ENCODE results near the gene LRRC28.

LRRC28 gene

GRCh38 chr15:99249270-99249841, 1.9 kb upstream of the LRRC28 start, which contains the start of gene TTC23:
Gene TTC23, minus strand, starts transcription at chr15:99249581. Its CDS starts 20,869 bp downstream, at chr15:99228712.
- no peak for DNase-seq (ENCODE audit: low read depth)

DNA sequence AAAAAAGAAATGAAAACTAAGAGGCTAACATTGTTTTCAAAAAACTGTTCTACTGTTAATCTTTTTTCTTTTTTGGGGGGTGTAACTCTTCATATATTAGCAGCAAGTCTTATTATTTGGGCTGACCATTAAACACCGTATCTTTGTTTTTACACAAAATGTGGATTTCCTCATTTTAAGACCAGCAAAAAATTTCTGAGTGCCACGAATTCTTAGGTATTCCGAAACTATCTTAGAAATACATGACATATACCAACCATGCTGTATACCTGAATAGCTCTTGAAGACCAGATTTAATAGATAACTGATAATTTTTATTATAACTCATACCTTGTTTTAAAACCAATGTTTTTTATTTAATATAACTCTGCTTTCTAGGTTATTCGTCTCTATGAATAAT, 1.3 kb upstream of the LRRC28 start:
- no peak for DNase-seq (ENCODE audit: low read depth)

DNA sequence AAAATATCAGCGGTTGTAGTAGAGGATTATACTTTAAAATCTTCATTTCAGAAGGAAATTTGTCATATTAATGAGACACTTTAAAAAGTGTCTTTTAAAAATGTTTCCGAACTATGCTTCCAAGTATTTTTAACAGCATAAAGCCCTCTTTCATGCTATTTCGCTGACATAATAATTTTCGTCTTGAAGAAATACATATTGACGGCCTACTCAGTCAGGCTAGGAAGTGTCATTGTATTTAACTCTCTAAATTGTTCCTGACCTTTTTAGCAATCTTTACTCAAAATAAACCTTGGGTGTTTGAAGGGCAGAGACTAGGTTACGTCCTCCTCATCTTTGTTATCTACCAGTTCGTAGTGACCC, 806 bp upstream of the LRRC28 start:
- DNase-seq (ENCODE audit: low read depth), result no peak

GRCh38 chr15:99252326-99252725, 1.0 kb downstream of the LRRC28 start:
- no peak for DNase-seq (ENCODE audit: low read depth)

- no peak for DNase-seq (ENCODE audit: low read depth)
These were observed 2.3 kb downstream of the LRRC28 start for GRCh38 chr15:99253381-99254090.

DNA sequence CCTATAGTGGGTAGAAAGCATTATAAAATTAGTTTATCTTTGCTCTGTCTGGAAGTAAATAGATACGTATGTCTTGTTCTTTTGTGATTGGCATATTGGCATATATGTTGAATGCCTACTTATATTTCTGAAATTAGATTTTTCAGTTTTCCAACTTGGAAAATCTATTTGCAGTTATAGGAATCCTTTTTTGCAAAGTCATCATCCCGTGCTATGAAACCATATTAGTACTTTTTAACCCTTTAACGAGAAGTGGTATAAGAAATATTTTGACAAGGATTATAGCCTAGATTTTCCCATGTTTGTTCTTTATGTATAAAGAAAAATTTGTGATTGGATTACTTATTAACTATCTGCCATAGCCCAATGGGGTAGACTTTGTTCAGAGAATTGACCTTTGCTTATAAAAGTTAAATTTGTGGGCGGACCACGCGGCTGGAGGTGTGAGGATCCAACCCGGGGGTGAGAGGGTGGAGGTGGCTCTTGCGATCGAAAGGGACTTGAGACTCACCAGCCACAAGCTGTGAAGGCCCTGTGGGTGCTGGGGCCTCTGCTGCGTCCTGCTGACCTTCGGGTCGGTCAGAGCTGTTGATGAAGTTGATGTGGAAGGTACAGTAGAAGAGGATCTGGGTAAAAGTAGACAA, 5.9 kb downstream of the LRRC28 start:
- no peak for DNase-seq (ENCODE audit: low read depth)

DNA sequence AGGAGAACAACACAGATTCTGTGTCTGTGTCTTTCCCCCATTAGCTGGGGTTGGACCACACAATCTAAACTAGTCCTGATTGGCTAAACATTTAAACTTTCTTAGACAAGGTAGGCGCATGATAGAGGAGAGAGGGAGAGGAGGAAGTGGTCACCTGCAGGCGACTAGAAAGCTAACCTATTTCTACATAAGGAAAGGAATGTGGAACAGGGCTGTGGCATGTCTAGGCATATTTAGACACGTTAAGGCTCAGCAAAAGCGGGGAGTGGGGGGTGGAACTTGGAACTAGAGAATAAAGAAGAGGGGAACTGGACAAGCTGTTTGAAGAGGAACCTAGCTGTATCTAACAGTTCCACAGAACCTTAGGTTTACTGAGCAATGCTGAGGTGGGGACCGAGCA, 12.8 kb downstream of the LRRC28 start:
- DNase-seq (ENCODE audit: low read depth), result no peak

GRCh38 chr15:99265541-99266070, 14.3 kb downstream of the LRRC28 start:
- DNase-seq (ENCODE audit: low read depth), result no peak

GRCh38 chr15:99267957-99268356, 16.7 kb downstream of the LRRC28 start:
- no peak for DNase-seq (ENCODE audit: low read depth)

GRCh38 chr15:99268431-99268830, 17.1 kb downstream of the LRRC28 start:
- no peak for DNase-seq (ENCODE audit: low read depth)

GRCh38 chr15:99273801-99274200, 22.5 kb downstream of the LRRC28 start:
- DNase-seq (ENCODE audit: low read depth), result no peak

DNA sequence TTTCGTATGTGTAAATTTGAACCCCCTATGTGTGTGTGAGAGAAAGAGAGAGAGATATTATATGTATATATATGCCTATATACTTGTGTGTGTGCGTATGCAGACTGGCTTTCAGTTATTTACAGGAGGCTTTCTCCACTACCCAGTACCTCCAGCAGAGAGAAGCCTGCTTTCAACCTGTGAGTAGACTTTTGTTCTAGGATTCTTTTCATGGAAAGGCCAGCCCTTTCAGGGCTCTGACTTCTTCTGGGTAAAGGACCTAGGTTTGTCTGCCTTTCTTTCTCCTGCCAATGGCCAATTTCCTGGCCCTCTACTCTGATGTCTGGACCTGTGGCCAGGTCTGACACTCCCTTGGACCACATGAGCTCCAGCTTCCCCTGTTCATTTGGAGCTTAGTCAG, 23.8 kb downstream of the LRRC28 start:
- no peak for DNase-seq (ENCODE audit: low read depth)

- DNase-seq (ENCODE audit: low read depth), result no peak
These were observed 24.3 kb downstream of the LRRC28 start for GRCh38 chr15:99275525-99276128.

GRCh38 chr15:99279290-99279689, 28.0 kb downstream of the LRRC28 start:
- DNase-seq (ENCODE audit: low read depth), result no peak

DNA sequence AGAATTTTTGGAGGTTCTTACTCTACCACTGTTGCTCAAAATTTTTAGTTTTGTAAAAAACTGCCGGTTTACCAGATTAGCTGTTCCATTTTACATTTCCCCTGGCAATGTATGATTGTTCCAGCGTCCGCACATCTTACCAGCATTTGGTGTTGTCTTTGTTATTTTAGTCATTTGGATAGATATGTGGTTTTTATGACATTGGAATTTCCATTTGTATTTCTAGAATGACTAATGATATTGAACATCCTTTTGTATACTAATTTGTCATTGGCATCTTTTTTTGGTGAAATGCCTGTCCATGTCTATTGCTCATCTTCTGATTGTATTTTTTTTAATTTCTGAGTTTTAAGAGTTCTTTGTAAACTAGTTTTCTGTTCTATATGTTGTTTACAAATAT, 28.5 kb downstream of the LRRC28 start:
- DNase-seq (ENCODE audit: low read depth), result no peak

- DNase-seq (ENCODE audit: low read depth), result no peak
These were observed 30.8 kb downstream of the LRRC28 start for GRCh38 chr15:99282121-99282520.

DNA sequence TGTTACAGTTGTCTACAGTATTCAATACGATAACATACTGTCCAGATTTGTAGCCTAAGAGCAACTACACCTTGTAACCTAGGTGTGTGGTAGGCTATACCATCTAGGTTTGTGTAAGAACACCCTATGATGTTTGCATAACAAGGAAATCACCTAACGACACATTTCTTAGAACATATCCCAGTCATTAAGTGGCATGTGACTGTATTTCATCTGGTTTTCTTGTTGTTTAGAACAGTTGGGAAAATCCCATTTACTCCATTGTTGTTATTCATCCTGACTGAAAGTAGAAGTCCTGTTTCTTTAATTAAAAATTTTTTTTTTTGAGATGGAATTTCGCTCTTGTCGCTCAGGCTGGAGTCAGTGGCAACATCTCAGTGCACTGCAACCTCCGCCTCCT, 31.3 kb downstream of the LRRC28 start:
- DNase-seq (ENCODE audit: low read depth), result no peak

DNA sequence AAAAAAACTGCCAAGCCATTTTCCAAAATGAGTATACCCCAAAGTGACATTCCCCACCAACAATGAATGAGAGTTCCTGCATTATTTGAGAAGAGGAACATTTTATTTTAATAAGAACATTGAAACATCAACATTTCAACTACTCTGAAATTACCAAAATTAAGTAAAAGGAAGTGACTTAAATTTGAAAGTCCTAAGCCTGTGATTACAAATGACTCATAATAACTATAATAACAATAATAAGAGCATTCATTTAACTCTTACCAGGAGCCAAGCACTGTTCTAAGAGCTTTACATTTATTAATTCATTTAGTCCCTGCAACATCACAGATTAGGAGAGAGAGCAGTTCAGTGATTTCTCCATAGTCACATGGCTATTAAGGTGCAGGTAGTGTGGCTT, 32.4 kb downstream of the LRRC28 start:
- DNase-seq (ENCODE audit: low read depth), result no peak

DNA sequence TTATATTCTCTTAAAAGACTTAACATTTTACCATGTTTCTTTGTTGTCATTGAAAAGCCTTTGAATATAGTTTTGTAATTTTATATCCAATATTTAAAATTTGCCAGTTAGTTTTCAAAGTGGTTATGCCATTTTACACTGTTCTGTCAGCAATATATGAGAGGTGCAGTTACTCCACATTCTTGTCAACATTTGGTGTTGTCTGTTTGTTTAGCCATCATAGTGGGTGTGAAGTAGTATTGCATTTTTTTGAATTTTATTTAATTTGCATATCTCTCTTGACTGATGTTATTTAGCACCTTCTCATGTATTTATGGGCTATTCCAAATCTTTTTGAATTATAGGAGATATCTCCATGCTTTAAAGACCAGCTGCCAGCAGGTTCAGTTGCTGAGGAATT, 40.4 kb downstream of the LRRC28 start:
- DNase-seq (ENCODE audit: low read depth), result no peak

DNA sequence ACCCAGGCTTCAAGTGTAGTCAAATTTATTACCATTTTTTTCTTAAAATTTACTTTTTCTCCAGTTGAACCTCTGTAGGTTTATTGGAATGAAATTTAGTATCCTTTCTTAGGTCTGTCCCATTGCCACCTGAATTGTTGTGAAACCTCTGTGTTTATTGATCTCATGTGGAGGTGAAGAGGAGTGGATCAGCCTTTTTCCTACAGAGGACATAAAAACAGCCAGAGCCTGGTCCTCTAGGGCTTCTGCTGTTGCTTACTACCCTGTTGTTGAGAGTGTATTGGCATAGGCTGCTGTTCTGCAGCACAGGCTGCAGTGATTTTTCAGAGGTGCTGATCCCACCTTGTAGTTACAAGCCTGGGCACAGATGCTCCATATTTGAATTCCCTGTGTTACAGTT, 44.6 kb downstream of the LRRC28 start:
- DNase-seq (ENCODE audit: low read depth), result no peak

DNA sequence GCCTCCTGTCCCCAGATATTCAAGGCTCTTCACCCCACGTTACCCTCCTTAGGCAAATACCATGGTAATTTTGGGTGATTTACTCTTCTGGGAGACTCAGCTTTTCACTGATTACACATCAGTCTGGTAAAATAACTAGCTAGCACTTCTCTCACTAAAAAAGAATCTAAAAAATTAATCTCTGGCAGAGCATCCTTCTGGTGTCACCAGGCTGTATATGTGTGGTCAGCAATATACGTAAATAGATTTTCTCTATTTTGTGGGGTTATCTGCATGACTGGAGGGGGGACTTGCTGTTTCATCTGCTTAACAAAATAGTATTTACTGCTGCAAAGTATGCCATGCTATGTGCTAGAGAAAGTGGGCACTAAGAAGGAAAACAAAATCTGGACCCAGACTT, 45.1 kb downstream of the LRRC28 start:
- DNase-seq (ENCODE audit: low read depth), result no peak

DNA sequence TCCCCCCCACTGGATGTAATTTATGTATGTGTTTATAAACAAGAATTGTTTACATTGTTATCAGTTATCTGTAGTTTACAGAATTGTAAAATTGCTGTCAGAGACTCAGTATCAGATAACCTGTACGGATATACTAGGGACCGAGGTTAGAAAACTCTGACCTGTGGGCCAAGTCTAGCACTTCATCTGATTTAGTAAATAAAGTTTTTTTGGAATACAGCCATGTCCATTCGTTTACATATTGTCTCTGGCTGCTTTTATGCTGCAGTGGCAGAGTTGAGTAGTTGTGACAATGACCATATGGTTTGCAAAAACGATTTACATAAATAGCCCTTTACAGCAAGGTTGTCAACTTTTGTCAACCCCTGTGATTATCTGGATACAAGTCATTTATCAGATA, 52.6 kb downstream of the LRRC28 start:
- no peak for DNase-seq (ENCODE audit: low read depth)
